ENCODE data around the gene SPATA31C1.
"Not testable (repeated sequence)": the region's sequence is repeated elsewhere in the genome, so short reads cannot be mapped to it uniquely, and the experiment has no call there.

The SPATA31C1 gene

GRCh38 chr9:87886210-87886932 is 31.4 kb upstream of the SPATA31C1 start:
- no peak for DNase-seq

- DNase-seq, result no peak
These were observed 30.7 kb upstream of the SPATA31C1 start for GRCh38 chr9:87886933-87887505.

- DNase-seq, result no peak
These were observed 29.9 kb upstream of the SPATA31C1 start for GRCh38 chr9:87887661-87888480.

- no peak for DNase-seq
These were observed 29.3 kb upstream of the SPATA31C1 start for GRCh38 chr9:87888501-87888900.

GRCh38 chr9:87889065-87889881 is 28.5 kb upstream of the SPATA31C1 start:
- DNase-seq, result no peak

- DNase-seq, result no peak
These were observed 27.9 kb upstream of the SPATA31C1 start for GRCh38 chr9:87889882-87890252.

- no peak for DNase-seq
These were observed 26.9 kb upstream of the SPATA31C1 start for GRCh38 chr9:87890837-87891236.

- DNase-seq, result no peak
These were observed 26.0 kb upstream of the SPATA31C1 start for GRCh38 chr9:87891754-87892153.

- no peak for DNase-seq
These were observed 24.8 kb upstream of the SPATA31C1 start for GRCh38 chr9:87892956-87893355.

- DNase-seq, result no peak
These were observed 22.6 kb upstream of the SPATA31C1 start for GRCh38 chr9:87894998-87895625.

GRCh38 chr9:87896891-87897290 is 20.9 kb upstream of the SPATA31C1 start:
- DNase-seq, result no peak

- DNase-seq, result no peak
These were observed 19.6 kb upstream of the SPATA31C1 start for GRCh38 chr9:87898151-87898550.

- not testable (repeated sequence) for DNase-seq
These were observed 15.4 kb upstream of the SPATA31C1 start for GRCh38 chr9:87902371-87902770.

- no peak for DNase-seq
These were observed 8.3 kb upstream of the SPATA31C1 start for GRCh38 chr9:87909310-87910041.

GRCh38 chr9:87910821-87911220 is 6.9 kb upstream of the SPATA31C1 start:
- no peak for DNase-seq

GRCh38 chr9:87919013-87919412 is 1.3 kb downstream of the SPATA31C1 start:
- not testable (repeated sequence) for DNase-seq

- DNase-seq, result not testable (repeated sequence)
These were observed 3.8 kb downstream of the SPATA31C1 start for GRCh38 chr9:87921561-87921960.

GRCh38 chr9:87923012-87923411 is 5.2 kb downstream of the SPATA31C1 start:
- not testable (repeated sequence) for DNase-seq

GRCh38 chr9:87924851-87925250 is 7.1 kb downstream of the SPATA31C1 start:
- DNase-seq, result not testable (repeated sequence)

GRCh38 chr9:87929152-87929551 is 11.4 kb downstream of the SPATA31C1 start:
- not testable (repeated sequence) for DNase-seq

Data from nucleus accumbens (tissue), 56 donors.